Skin of body (tissue), 2 donors: ENCODE results near the gene CLEC16A. TPM values are rescaled to one million over a fixed set of nuclear protein-coding genes. Genes with fewer than 3 reads are reported as not detected.
"Not testable (repeated sequence)": the region's sequence is repeated elsewhere in the genome, so short reads cannot be mapped to it uniquely, and the experiment has no call there.

ENCODE experiments used
- DNase-seq: peaks from one replicate; lab custom pipeline; 2025; lab: John Stamatoyannopoulos, UW
- total RNA-seq: library from RNA; depleted of rRNA; stranded (reverse); fragments of >200 nt; gene quantifications from one replicate; pipeline ENCODE4 v1.2.3, GENCODE V29; 2014

CLEC16A gene
- total RNA-seq, 1 donor from 2014 or later: 18.0 TPM

- no peak for DNase-seq
Observed at GRCh38 chr16:11215935-11216556, 271.7 kb downstream of the CLEC16A start.

- DNase-seq: no peak
Observed at GRCh38 chr16:11217651-11218603, 273.6 kb downstream of the CLEC16A start.

- DNase-seq: no peak
Observed at GRCh38 chr16:11218604-11218962, 274.2 kb downstream of the CLEC16A start.

- no peak for DNase-seq
Observed at GRCh38 chr16:11219178-11219577, 274.8 kb downstream of the CLEC16A start.

DNA sequence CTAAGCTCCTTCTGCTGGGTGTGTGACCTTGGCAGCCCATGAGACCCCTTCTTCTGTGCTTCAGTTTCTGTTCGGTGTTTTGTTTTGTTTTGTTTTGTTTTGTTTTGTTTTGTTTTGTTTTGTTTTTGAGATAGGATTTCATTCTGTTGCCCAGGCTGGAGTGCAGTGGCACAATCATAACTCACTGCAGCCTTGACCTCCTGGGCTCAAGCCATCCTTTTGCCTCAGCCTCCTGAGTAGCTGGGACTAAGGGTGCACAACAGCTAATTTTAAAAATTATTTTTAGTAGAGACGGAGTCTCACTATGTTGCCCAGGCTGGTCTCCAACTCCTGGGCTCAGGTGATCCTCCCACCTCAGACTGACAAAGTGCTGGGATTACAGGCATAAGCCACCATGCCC is 276.1 kb downstream of the CLEC16A start:
- not testable (repeated sequence) for DNase-seq

DNA sequence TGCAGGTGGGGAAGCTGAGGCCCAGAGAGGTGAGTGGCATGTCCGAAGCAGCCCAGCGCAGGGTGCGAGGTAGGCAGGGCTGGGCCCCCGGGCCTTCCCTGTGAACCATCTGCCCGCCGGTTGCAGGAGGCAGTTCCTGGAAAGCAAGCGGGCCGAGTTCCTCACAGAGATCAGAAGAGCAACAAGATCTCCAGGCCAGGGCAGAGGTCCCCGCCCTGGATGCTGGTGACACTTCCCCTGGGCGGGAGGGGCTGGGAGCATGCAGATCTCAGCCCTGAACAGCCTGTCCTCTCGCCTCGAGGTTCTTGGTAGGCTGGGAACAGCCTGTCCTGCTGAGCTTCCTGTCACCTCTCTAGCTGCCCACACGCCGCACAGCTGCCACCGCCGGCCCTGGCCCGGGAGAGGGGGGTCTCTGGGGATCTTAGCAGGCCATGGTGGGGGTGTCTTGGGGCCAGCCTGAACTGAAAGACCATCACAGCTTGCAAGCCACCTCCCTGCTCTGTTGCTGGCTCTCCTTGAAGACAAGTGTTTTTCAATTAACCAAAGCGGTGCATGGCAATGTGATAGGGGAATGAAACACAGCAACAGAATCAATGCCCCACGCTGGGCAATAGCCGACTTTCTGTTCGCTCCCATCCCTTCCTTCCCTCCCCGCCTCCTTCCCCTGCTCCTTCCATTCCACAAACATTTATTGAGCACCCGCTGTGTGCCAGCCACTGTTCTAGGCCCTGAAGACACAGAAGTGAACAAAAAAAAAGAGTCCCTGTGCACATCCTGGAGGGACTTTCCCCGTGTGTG is 279.9 kb downstream of the CLEC16A start:
- no peak for DNase-seq

- DNase-seq: no peak
Observed at GRCh38 chr16:11224894-11225676, 280.7 kb downstream of the CLEC16A start.

- no peak for DNase-seq
Observed at GRCh38 chr16:11225677-11226549, 281.5 kb downstream of the CLEC16A start.

DNA sequence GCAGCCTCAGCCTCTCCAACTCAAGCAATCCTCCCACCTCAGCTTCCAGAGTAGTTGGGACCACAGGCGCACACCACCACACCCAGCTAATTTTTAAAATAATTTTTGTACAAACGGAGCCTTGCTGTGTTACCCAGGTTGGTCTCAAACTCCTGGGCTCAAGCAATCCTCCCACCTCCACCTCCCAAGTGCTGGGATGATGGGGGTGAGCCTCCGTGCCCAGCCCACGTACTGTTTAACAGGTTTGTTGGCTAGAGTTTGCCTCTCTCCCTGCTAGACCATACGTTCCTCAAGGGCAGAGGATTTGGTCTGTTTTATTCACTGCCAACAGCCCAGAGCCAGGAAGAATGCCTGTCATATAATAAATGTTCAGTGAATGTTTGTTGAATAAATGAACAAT is 285.1 kb downstream of the CLEC16A start:
- DNase-seq: no peak

DNA sequence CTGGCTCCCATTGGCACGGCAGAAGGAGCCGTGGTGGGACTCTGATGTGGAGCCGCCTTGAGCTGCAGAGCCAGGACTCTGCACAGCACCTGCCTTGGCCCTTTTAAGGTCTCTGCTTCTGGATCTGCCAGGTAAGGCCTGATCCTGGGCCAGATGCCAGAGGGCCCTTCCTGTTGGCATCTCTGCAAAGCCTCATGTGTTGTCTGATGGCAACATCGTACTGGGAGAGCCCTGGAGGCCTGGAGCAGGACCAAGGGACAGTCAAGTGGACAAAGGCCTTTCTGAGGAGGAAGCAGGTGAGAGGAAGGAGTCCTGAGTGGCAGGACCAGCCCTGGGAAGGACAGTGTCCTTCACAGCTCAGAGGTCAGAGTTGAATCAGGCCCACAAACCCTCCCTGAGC is 285.5 kb downstream of the CLEC16A start:
- DNase-seq: no peak

DNA sequence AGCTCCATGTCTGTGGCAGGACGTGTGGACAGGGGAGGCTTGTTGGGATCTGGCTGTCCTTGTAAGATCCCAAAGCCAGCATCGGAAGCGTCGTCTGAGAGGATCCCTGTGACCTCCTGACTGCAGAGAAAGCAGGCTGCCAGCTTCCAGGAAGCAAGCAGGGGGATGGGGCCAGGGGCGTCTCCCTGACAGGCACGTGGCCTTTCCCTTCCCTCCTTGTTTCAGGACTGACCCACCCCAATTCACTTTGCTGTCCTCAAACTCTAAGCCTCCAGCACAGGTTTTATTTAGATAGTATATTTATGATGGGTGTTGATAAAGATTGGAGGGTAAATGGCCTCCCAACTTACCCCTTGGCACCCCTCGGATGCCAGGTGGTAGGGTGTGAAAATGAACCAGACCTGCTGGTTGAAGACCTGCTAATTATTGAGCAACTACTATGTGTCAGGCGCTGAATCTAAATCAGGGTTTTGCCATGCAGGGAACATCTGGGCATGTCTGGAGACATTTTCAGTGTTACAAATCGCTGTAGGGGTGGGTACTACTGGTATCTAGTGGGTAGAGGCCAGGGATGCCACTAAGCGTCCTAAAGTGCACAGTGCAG is 287.1 kb downstream of the CLEC16A start:
- no peak for DNase-seq

Other genes starting within 250 kb of the CLEC16A start
- gene TEKT5, start 249.6 kb upstream of the CLEC16A start, total RNA-seq: 0.59 TPM
- gene NUBP1, start 200.7 kb upstream of the CLEC16A start, total RNA-seq: 14.8 TPM
- 1.2 TPM for gene TVP23A, start 125.8 kb upstream of the CLEC16A start, total RNA-seq
- gene CIITA, start 67.4 kb upstream of the CLEC16A start, total RNA-seq: 5.7 TPM
- 24.1 TPM for gene DEXI, start 2.1 kb upstream of the CLEC16A start, total RNA-seq